OCI-LY1 (cell line): ENCODE results near the gene SNHG17.

ENCODE experiments used
- EZH2 ChIP-seq: fragments of 200-600 bp; sonication (generic), shearing (Covaris generic); IDR thresholded peaks from 2 replicates; pipeline ENCODE4 v1.8.0; 2017; ENCODE audit warnings: borderline replicate concordance, mixed run types, mild to moderate bottlenecking, antibody characterized with exemption, low read length, moderate library complexity, mixed read lengths
- TF ChIP-seq, protein P1 (sequence below): fragments of 200-600 bp; sonication (generic), shearing (Covaris generic); IDR thresholded peaks from 2 replicates; pipeline ENCODE4 v1.5.1; 2017; ENCODE audit warnings: mild to moderate bottlenecking, antibody characterized with exemption, low read length, moderate library complexity, mixed read lengths

- TF ChIP-seq, protein P1, sequence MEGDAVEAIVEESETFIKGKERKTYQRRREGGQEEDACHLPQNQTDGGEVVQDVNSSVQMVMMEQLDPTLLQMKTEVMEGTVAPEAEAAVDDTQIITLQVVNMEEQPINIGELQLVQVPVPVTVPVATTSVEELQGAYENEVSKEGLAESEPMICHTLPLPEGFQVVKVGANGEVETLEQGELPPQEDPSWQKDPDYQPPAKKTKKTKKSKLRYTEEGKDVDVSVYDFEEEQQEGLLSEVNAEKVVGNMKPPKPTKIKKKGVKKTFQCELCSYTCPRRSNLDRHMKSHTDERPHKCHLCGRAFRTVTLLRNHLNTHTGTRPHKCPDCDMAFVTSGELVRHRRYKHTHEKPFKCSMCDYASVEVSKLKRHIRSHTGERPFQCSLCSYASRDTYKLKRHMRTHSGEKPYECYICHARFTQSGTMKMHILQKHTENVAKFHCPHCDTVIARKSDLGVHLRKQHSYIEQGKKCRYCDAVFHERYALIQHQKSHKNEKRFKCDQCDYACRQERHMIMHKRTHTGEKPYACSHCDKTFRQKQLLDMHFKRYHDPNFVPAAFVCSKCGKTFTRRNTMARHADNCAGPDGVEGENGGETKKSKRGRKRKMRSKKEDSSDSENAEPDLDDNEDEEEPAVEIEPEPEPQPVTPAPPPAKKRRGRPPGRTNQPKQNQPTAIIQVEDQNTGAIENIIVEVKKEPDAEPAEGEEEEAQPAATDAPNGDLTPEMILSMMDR: no peak
- no peak for TF ChIP-seq EZH2
These were observed 2.8 kb downstream of the SNHG17 start for GRCh38 chr20:38432292-38432691.
